Jurkat, Clone E6-1 (cell line): ENCODE measurements around the gene TMCO1.
"Not testable (repeated sequence)": the region's sequence is repeated elsewhere in the genome, so short reads cannot be mapped to it uniquely, and the experiment has no call there.

Experiments
- DNase-seq: peaks from one replicate; pipeline ENCODE4 v3.0.0-alpha.2; 2011; ENCODE audit warnings: low read depth, low spot score
- H3K4me3 ChIP-seq: 2 replicates; pipeline ENCODE4 v1.5.1; 2011; ENCODE audit warnings: mild to moderate bottlenecking, low read length, control low read depth, moderate library complexity

TMCO1 gene

GRCh38 chr1:165753934-165754333 lies 14.7 kb downstream of the TMCO1 start:
- no peak overlapping the region for H3K4me3 ChIP-seq
- no peak for DNase-seq

- DNase-seq: no peak
- no peak overlapping the region for H3K4me3 ChIP-seq
Measured at GRCh38 chr1:165748550-165748949, 20.1 kb downstream of the TMCO1 start.

GRCh38 chr1:165747632-165748447 lies 20.8 kb downstream of the TMCO1 start:
- DNase-seq: no peak
- H3K4me3 ChIP-seq: no peak overlapping the region

- not testable (repeated sequence) for DNase-seq, H3K4me3 ChIP-seq
Measured at GRCh38 chr1:165744913-165745312, 23.8 kb downstream of the TMCO1 start.

- no peak overlapping the region for H3K4me3 ChIP-seq
Measured at GRCh38 chr1:165742194-165742593, 26.5 kb downstream of the TMCO1 start.

GRCh38 chr1:165738794-165739193 lies 29.9 kb downstream of the TMCO1 start:
- peak; percentile 15 for DNase-seq
- H3K4me3 ChIP-seq: no peak overlapping the region

More at GRCh38 chr1:165742194-165742593, 26.5 kb downstream of the TMCO1 start:
- DNase-seq: no peak

- H3K4me3 ChIP-seq: no peak overlapping the region
- no peak for DNase-seq
Measured at GRCh38 chr1:165737196-165737595, 31.5 kb downstream of the TMCO1 start.

- DNase-seq: no peak
- H3K4me3 ChIP-seq: no peak overlapping the region
Measured at GRCh38 chr1:165734906-165735305, 33.8 kb downstream of the TMCO1 start.

- no peak for DNase-seq
- H3K4me3 ChIP-seq: no peak overlapping the region
Measured at GRCh38 chr1:165726841-165727240, 41.8 kb downstream of the TMCO1 start.

- DNase-seq: no peak
- H3K4me3 ChIP-seq: no peak overlapping the region
Measured at GRCh38 chr1:165726169-165726568, 42.5 kb downstream of the TMCO1 start.

- no peak overlapping the region for H3K4me3 ChIP-seq
- DNase-seq: peak; percentile 73
Measured at GRCh38 chr1:165717918-165718515, 50.7 kb downstream of the TMCO1 start.

GRCh38 chr1:165716265-165717051 lies 52.2 kb downstream of the TMCO1 start:
- DNase-seq, H3K4me3 ChIP-seq: not testable (repeated sequence)

GRCh38 chr1:165712764-165713163 lies 55.9 kb downstream of the TMCO1 start:
- no peak overlapping the region for H3K4me3 ChIP-seq
- DNase-seq: no peak

GRCh38 chr1:165707984-165708706 lies 60.5 kb downstream of the TMCO1 start:
- H3K4me3 ChIP-seq: no peak overlapping the region

GRCh38 chr1:165703648-165704047 lies 65.0 kb downstream of the TMCO1 start:
- DNase-seq: no peak
- H3K4me3 ChIP-seq: no peak overlapping the region

More at GRCh38 chr1:165707984-165708706, 60.5 kb downstream of the TMCO1 start:
- no peak for DNase-seq

GRCh38 chr1:165701922-165702321 lies 66.7 kb downstream of the TMCO1 start:
- H3K4me3 ChIP-seq, DNase-seq: not testable (repeated sequence)

GRCh38 chr1:165699577-165699976 lies 69.1 kb downstream of the TMCO1 start:
- peak; percentile 11 for DNase-seq
- no peak overlapping the region for H3K4me3 ChIP-seq

- no peak for DNase-seq
- peak overlapping the region; percentile 97 for H3K4me3 ChIP-seq
Measured at GRCh38 chr1:165698761-165699052, 70.0 kb downstream of the TMCO1 start.
